NOMO-1 treated with DMSO at 0.1 percent for 48 hours (cell line): ENCODE measurements around the gene ATRX.
"Not testable (repeated sequence)": the region's sequence is repeated elsewhere in the genome, so short reads cannot be mapped to it uniquely, and the experiment has no call there.

Experiments used
- DNase-seq: peaks from one replicate; lab custom pipeline; 2025; ENCODE audit not compliant: unreplicated experiment; lab: John Stamatoyannopoulos, UW

The ATRX gene

DNA sequence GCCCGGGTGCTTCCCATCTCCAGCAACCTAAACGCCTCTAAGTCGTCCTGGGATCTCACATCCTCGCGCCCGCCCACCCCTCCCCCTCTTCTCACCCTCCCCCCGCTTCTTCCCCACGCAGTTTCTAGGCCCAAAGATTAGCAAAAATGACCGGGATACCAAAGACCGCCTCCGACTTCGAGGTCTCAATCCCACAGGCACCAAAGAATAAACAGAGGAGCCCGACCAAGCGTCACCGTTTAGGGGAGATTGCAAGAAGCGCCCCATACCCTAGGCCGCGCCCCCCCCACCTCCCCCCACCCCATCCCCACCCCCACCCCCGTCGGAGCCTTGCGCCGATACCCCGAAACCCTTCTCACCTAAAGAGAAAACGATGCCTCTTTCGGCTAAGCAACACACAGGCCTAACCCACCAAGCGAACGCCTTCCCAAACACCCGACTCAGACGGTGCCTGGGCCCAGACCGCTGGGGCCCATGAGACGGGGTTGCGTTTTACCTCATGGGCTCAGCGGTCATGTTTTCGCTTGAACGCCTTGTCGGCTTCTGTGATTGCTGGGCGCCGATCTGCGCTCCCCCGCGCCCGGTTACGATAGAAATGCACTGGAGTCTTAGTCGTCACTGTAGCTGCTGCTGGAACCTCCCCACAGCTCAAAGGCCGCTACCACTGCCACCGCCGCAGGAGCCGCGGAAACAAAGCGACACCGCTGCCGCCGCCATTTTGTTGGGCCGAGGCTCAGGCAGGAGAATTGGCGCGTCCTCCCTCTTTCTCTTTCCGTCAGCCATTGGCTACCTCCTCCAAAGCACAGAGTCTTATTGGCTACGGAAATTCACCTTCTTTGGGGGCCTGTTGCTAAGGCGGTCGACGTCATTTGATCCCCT lies at the start of gene ATRX:
TSS of gene ATRX (minus strand) at position 731 of the 879 bp plus-strand sequence. CDS start at position 516, 215 bp downstream.
- peak; percentile 89 for DNase-seq

- DNase-seq = not testable (repeated sequence)
Observed at GRCh38 chrX:77831544-77831943, 45.5 kb upstream of the ATRX start.

DNA sequence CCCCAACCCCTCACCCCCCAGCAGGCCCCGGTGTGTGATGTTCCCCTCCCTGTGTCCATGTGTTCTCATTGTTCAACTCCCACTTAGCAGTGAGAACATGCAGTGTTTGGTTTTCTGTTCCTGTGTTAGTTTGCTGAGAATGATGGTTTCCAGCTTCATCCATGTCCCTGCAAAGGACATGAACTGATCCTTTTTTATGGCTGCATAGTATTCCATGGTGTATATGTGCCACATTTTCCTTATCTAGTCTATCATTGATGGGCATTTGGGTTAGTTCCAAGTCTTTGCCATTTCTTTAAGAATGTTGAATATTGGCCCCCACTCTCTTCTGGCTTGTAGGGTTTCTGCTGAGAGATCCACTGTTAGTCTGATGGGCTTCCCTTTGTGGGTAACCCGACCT lies 36.0 kb upstream of the ATRX start:
- DNase-seq = not testable (repeated sequence)

DNA sequence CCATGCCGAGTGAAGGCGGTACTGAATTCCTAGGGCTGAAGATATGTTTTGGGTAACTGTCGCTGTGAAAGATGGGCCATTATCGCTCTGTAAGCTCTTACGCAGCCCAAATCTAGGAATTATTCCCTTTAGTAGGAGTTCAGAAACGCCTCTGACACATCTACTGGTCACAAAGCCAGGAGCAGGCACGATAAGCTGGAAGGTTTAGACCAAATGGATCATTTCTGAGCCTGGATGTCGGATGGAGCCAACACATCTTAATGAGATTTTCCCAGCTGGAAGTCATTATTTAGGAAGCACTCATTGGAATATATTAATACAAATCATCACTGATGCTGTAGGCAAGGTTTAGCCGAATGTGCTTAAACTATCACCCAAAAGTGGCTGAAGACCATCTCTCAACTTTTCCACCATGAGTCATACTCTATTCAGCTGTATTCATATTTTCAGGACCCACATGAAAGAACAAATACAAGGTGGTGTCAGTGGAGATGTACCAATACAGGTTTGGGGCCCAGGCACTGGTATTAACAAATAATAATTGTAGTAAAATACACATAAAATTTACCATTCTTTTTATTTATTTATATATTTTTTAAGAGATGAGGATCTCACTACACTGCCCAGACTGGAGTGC lies 34.2 kb upstream of the ATRX start:
- no peak for DNase-seq

- DNase-seq = no peak
Observed at GRCh38 chrX:77814210-77814609, 28.2 kb upstream of the ATRX start.

DNA sequence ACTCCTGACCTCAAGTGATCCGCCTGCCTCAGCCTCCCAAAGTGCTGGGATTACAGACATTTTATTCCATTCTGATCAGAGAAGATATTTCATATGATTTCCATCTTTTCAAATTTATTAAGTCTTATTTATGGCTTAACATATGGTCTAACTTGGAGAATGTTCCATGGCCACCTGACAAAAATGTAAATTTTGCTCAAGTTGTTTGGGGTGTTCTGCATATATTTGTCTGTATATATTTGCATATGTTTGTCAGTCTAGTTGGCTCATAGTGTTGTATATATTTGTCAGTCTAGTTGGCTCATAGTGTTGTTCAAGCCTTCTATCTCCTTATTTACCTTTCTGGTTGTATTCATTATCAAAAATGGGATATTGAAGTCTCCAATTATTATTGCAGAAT lies 16.2 kb upstream of the ATRX start:
- no peak for DNase-seq

- no peak for DNase-seq
Observed at GRCh38 chrX:77795124-77795523, 9.1 kb upstream of the ATRX start.

DNA sequence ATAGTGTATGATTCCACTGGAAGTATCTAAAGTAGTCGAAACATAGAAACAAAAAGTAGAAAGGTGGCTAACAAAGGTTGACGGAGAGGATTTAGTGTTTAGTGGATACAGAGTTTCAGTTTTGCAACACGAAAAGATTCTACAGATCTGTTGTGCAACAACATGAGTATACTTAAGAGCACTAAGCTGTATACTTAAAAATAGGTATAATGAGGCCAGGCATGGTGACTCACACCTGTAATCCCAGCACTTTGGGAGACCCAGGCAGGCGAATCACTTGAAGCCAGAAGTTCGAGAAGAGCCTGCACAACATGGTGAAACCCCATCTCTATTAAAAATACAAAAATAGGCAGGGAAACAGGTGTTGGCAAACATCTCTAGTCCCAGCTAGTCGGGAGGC lies 7.9 kb upstream of the ATRX start:
- DNase-seq = peak; percentile 7

GRCh38 chrX:77788050-77788449 lies 2.0 kb upstream of the ATRX start:
- no peak for DNase-seq

DNA sequence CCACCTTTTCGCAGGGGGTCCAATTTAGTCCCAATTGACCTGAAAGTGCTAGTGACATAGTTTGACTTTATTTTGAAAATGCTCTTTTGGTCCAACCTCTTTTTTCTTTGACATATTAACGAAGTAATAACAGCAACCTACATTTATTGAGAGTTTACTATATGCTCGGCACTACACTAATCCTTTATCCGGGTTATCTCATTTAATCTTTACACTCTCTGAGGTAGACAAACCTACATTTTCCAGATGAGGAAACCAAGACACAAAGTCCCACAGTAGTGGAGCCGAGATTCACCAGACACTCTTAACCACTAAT lies 307 bp upstream of the ATRX start:
- no peak for DNase-seq

- no peak for DNase-seq
Observed at GRCh38 chrX:77779695-77780094, 6.3 kb downstream of the ATRX start.

GRCh38 chrX:77776659-77777058 lies 9.4 kb downstream of the ATRX start:
- no peak for DNase-seq

GRCh38 chrX:77771601-77772000 lies 14.4 kb downstream of the ATRX start:
- DNase-seq = no peak

- DNase-seq = no peak
Observed at GRCh38 chrX:77768787-77769186, 17.2 kb downstream of the ATRX start.

DNA sequence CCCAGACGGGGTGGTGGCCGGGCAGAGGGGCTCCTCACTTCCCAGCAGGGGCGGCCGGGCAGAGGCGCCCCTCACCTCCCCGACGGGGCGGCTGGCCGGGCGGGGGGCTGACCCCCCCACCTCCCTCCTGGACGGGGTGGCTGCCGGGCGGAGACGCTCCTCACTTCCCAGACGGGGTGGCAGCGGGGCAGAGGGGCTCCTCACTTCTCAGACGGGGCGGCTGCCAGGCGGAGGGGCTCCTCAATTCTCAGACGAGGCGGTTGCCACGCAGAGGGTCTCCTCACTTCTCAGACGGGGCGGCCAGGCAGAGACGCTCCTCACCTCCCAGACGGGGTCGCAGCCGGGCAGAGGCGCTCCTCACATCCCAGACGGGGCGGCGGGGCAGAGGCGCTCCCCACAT lies 19.8 kb downstream of the ATRX start:
- DNase-seq = not testable (repeated sequence)

DNA sequence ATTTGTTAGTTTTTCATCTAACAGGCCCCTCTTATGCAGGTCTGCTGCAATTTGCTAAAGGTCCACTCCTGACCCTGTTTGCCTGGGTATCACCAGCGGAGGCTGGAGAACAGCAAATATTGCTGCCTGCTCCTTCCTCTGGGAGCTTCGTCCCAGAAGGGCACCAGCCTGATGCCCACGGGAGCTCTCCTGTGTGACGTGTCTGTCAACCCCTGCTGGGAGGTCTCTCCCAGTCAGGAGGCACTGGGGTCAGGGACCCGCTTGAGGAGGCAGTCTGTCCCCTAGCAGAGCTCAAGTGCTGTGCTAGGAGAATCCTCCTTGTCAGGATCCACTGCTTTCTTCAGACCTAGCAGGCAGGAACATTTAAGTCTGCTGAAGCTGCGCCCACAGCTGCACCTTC lies 30.5 kb downstream of the ATRX start:
- DNase-seq = no peak

GRCh38 chrX:77753942-77754341 lies 32.1 kb downstream of the ATRX start:
- not testable (repeated sequence) for DNase-seq

DNA sequence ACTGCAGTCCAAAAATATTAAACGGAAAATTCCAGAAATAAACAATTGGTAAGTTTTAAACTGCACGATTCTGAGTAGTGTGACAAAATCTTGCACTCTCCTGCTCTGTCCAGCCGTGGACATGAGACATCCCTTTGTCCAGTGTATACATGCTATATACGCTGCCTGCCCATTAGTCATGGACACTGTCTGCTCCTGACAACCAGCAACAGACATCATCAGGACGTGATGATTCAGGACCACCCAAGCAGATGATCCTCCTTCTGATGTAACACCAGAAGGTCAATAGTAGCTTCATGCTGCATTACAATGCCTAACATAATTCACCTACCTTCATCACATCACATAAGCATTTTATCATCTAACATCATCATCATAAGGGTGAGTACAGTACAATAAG lies 36.3 kb downstream of the ATRX start:
- no peak for DNase-seq

GRCh38 chrX:77743720-77744119 lies 42.3 kb downstream of the ATRX start:
- DNase-seq = no peak

DNA sequence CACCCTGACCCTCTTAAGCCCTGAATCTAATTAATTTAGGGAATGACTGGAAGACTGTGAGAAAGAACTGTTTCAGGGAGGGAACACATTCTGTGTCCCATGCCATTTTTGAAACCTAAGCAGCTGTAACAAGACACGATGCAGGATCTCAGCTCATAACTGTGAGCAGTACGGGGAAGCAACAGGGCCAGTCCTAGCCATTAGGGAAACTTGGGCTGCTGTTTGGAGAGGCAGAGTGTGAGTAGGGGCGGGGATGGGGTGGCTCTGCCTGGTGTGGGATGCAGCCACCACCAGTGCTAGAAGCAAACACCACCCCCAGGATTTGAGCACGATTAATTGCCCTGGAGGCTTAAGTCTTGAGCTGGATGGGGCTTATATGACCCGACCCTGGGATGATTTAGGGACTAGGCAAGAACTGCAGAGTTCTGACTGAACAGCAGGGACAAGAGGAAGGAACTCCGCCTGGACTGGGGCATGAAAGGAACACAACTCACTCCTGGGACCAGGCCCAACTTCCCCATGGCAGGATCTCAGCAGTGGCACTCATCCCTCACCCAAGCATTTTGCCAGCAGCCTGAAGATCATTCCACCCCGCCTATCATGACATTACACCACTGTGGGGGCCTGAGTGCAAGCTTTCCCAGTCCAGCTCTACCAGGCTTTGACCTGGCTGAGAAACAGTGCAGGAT lies 43.1 kb downstream of the ATRX start:
- no peak for DNase-seq

DNA sequence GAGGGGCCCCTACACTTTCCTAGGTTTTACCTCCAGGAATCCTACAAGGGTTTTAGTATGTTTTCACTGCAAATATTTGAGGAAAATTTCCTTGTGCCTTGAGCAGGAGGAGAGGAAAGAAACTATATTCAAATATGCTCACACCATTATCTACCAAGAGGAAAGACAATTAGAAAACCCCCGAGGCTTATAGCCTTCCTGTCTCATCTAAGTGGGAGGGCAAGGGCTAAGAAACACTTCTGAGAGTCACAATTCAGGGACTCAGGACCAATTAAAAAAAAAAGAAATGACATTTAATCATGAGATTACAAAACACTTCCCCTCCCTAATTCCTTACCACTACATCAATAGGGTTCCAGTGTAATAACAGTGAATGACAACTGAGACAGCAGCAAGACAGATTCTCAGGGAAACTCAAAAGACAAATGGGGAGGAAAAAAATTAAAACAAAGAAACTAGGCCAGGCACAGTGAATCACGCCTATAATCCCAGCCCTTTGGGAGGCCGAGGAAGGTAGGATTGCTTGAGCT lies 45.6 kb downstream of the ATRX start:
- DNase-seq = no peak

- DNase-seq = no peak
Observed at GRCh38 chrX:77733342-77733741, 52.7 kb downstream of the ATRX start.
